ENCODE results near the gene NLRP3. TPM values are rescaled to one million over a fixed set of nuclear protein-coding genes. Genes with fewer than 3 reads are reported as not detected.
"Not testable (repeated sequence)": the region's sequence is repeated elsewhere in the genome, so short reads cannot be mapped to it uniquely, and the experiment has no call there.

The NLRP3 gene
- total RNA-seq, 1 experiment from 2014 or later: not detected

- TF ChIP-seq POLR2A (IDR thresholded peaks at IDR 0.05; ENCODE audit: borderline replicate concordance, extremely low read depth, insufficient read depth, insufficient read length): no peak
- TF ChIP-seq CBX3 (IDR thresholded peaks at IDR 0.05; ENCODE audit: low read depth): no peak
- TF ChIP-seq YY1 (IDR thresholded peaks at IDR 0.05; ENCODE audit: extremely low read depth, insufficient replicate concordance, low read depth, low read length): no peak
- no peak for TF ChIP-seq EZH2 (IDR thresholded peaks at IDR 0.05)
- TF ChIP-seq RAD21 (IDR thresholded peaks at IDR 0.05; ENCODE audit: low read depth): no peak
- TF ChIP-seq ELF1 (IDR thresholded peaks at IDR 0.05; ENCODE audit: borderline replicate concordance, low read depth): no peak
- TF ChIP-seq, protein P1, sequence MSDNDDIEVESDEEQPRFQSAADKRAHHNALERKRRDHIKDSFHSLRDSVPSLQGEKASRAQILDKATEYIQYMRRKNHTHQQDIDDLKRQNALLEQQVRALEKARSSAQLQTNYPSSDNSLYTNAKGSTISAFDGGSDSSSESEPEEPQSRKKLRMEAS (IDR thresholded peaks at IDR 0.05): no peak
These were observed 23.9 kb upstream of the NLRP3 start (continued) for GRCh38 chr1:247392088-247392487.

- DNase-seq (ENCODE audit: low read depth, low spot score); BruUV-seq (replicated peaks); RAD21 ChIA-PET (ENCODE audit: low non-redundant PET in 1 of 2, low total read pairs in 2 of 2, uncharacterized antibody in 2 of 2, unreplicated experiment in 2 of 2); H3K4me2 ChIP-seq (ENCODE audit: low read length); H3K9me3 ChIP-seq (ENCODE audit: control insufficient read depth in 1 of 2, insufficient read depth in 1 of 2, low read depth in 1 of 2, low read length in 2 of 2); H3K4me1 ChIP-seq (ENCODE audit: control insufficient read depth in 1 of 2, insufficient read depth in 2 of 2, low read length in 2 of 2); H3K27me3 ChIP-seq (ENCODE audit: insufficient read depth, low read length); H3K27ac ChIP-seq (ENCODE audit: low read depth, low read length); H3K79me2 ChIP-seq (ENCODE audit: insufficient read depth, low read length); POLR2A ChIA-PET; ATAC-seq; H4K20me1 ChIP-seq (ENCODE audit: insufficient read depth); H3K4me3 ChIP-seq (replicated peaks in 1 of 2; ENCODE audit: low read depth in 1 of 2, low read length in 2 of 2); H3K9me2 ChIP-seq (ENCODE audit: insufficient read depth); intact Hi-C loops (cut with micrococcal nuclease); H3K36me3 ChIP-seq (ENCODE audit: control insufficient read depth in 1 of 2, insufficient read depth in 2 of 2, low read length in 2 of 2); H2AFZ ChIP-seq (ENCODE audit: low read depth, low read length, poor library complexity, severe bottlenecking); H3K9ac ChIP-seq (ENCODE audit: low read length): not testable (repeated sequence)
- CTCF ChIA-PET: interaction anchor here (0.6 kb wide), 1 partner anchor 91 kb away, joined by 5 read pairs; no protein-coding TSS in a partner anchor
These were observed 20.9 kb upstream of the NLRP3 start for GRCh38 chr1:247395075-247395474.

- no TSS peak for BruUV-seq (replicated peaks)
- TF ChIP-seq, protein P2, sequence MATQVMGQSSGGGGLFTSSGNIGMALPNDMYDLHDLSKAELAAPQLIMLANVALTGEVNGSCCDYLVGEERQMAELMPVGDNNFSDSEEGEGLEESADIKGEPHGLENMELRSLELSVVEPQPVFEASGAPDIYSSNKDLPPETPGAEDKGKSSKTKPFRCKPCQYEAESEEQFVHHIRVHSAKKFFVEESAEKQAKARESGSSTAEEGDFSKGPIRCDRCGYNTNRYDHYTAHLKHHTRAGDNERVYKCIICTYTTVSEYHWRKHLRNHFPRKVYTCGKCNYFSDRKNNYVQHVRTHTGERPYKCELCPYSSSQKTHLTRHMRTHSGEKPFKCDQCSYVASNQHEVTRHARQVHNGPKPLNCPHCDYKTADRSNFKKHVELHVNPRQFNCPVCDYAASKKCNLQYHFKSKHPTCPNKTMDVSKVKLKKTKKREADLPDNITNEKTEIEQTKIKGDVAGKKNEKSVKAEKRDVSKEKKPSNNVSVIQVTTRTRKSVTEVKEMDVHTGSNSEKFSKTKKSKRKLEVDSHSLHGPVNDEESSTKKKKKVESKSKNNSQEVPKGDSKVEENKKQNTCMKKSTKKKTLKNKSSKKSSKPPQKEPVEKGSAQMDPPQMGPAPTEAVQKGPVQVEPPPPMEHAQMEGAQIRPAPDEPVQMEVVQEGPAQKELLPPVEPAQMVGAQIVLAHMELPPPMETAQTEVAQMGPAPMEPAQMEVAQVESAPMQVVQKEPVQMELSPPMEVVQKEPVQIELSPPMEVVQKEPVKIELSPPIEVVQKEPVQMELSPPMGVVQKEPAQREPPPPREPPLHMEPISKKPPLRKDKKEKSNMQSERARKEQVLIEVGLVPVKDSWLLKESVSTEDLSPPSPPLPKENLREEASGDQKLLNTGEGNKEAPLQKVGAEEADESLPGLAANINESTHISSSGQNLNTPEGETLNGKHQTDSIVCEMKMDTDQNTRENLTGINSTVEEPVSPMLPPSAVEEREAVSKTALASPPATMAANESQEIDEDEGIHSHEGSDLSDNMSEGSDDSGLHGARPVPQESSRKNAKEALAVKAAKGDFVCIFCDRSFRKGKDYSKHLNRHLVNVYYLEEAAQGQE (IDR thresholded peaks at IDR 0.05; ENCODE audit: low read depth): no peak
- TF ChIP-seq, protein P1 (IDR thresholded peaks at IDR 0.05): no peak
- no peak for TF ChIP-seq ATF3 (IDR thresholded peaks at IDR 0.05)
- TF ChIP-seq EZH2 (IDR thresholded peaks at IDR 0.05): no peak
- no peak for TF ChIP-seq TCF7L2 (IDR thresholded peaks at IDR 0.05; ENCODE audit: borderline replicate concordance, extremely low read depth, insufficient read depth, insufficient read length)
- TF ChIP-seq CBX3 (IDR thresholded peaks at IDR 0.05; ENCODE audit: low read depth): no peak
- no peak for TF ChIP-seq ELF1 (IDR thresholded peaks at IDR 0.05; ENCODE audit: borderline replicate concordance, low read depth)
- no peak for TF ChIP-seq YY1 (IDR thresholded peaks at IDR 0.05; ENCODE audit: extremely low read depth, insufficient replicate concordance, low read depth, low read length)
- no peak for TF ChIP-seq ZFX (IDR thresholded peaks at IDR 0.05)
- TF ChIP-seq FOSL1 (IDR thresholded peaks at IDR 0.05; ENCODE audit: low read depth): no peak
- Histone ChIP-seq H3K36me3 (ENCODE audit: control insufficient read depth in 1 of 2, insufficient read depth in 2 of 2, low read length in 2 of 2) (no peaks in the 10 kb centered on the region), H3K9me3 (ENCODE audit: control insufficient read depth in 1 of 2, insufficient read depth in 1 of 2, low read depth in 1 of 2, low read length in 2 of 2) (no peaks in the 10 kb centered on the region), H3K27me3 (ENCODE audit: insufficient read depth, low read length) (no peaks in the 10 kb centered on the region), H3K4me1 (ENCODE audit: control insufficient read depth in 1 of 2, insufficient read depth in 2 of 2, low read length in 2 of 2) (no peaks in the 10 kb centered on the region), H3K9ac (ENCODE audit: low read length) (no peak overlapping the region), H3K27ac (ENCODE audit: low read depth, low read length) (no peak overlapping the region), H3K79me2 (ENCODE audit: insufficient read depth, low read length) (no peaks in the 10 kb centered on the region), H2AFZ (ENCODE audit: low read depth, low read length, poor library complexity, severe bottlenecking) (no peak overlapping the region), H3K9me2 (ENCODE audit: insufficient read depth) (no peaks in the 10 kb centered on the region), H3K4me2 (ENCODE audit: low read length) (no peak overlapping the region), H4K20me1 (ENCODE audit: insufficient read depth) (no peaks in the 10 kb centered on the region), H3K4me3 (replicated peaks in 1 of 2; ENCODE audit: low read depth in 1 of 2, low read length in 2 of 2) (no peak overlapping the region)
- no peak for DNase-seq (ENCODE audit: low read depth, low spot score)
- POLR2A ChIA-PET: no interaction called here
- intact Hi-C loops (cut with micrococcal nuclease): no loop called here
- RAD21 ChIA-PET (ENCODE audit: low non-redundant PET in 1 of 2, low total read pairs in 2 of 2, uncharacterized antibody in 2 of 2, unreplicated experiment in 2 of 2): no interaction called here
- ATAC-seq: no peak
- CTCF ChIA-PET: interaction anchor here (0.9 kb wide), 1 partner anchor 10 kb away, joined by 3 read pairs; no protein-coding TSS in a partner anchor
These were observed 15.3 kb upstream of the NLRP3 start for GRCh38 chr1:247400685-247401084.

All from HCT116 (cell line).